ENCODE measurements around the gene SLC39A11.
"Not testable (repeated sequence)": the region's sequence is repeated elsewhere in the genome, so short reads cannot be mapped to it uniquely, and the experiment has no call there.

SLC39A11 gene

DNA sequence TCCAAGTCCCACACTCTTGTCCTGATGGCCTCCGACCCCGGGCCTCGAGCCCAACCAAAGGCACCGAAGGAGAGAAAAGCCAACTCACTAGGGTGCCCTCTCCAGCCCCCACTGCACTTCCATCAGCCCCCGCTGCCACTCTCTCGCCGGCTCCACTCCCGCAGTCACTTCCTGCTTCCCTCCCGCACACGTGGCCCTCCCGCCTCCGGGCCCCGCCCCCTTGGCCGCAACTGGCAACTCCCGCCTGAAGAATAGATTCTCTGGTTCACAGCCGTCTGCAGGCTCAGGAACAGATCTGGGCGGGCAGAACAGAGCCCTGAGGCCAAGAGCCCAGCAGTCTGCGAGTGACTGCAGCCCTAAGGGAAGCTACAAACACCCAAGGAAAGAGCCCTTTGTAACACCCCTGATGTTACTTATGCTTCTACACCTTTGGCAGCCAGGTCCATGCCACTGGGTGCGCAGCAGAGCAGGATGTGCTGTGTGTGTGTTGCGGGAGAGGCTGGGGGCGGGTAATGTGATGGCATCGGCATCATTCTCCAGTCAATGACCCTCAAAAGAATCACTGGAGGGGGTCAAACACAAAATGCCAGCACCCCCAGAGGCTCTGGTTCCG is at the start of gene SLC39A11:
Gene SLC39A11, minus strand, starts transcription at position 166 of the 613 bp plus-strand sequence. CDS start 3,924 bp downstream, outside the sequence.
- DNase-seq (ENCODE audit: low read depth in 3 of 3) = peak; percentile 82 to 83 (median 83)

- DNase-seq (ENCODE audit: low read depth in 3 of 3) = no peak
Measured at GRCh38 chr17:73141411-73141810, 48.9 kb upstream of the SLC39A11 start.

DNA sequence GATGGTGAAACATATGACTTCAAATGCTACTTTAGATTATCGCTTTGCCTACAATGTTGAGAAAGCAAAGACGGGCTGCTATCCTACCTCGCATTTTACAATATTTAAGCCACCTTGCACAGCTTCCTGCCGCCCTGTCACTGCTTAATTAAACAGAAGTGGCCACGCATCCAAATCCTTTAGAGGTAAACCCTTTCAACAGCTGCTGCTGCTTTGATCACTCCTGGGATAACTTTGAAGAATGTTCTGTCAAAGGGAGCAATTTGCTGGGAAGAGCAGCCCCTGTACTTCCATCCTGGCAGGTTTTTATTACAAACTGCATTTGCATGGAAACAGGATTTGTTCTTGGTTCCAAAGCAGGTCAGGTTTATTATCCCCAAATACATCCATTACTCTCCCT is 48.1 kb upstream of the SLC39A11 start:
- DNase-seq (ENCODE audit: low read depth in 3 of 3) = no peak

DNA sequence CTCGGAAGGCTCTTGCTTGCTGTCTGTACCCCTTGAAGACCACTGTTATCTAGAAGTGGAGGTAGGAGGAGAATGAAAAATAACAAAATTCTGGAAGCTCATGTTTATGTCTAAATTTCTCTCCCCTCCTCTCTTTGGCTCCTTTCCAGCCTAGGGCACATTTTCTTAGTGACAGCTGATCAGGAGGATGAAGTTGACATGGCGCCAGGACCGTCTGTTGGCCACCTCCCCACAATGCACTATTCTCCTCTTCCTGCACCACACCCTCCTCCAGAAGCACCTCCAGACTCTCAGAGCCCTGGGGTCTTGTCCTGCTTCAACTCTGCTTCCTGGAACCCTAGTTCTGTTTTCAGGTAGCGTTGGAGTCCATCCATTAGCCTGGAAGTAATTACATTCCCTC is 46.8 kb upstream of the SLC39A11 start:
- no peak for DNase-seq (ENCODE audit: low read depth in 3 of 3)

DNA sequence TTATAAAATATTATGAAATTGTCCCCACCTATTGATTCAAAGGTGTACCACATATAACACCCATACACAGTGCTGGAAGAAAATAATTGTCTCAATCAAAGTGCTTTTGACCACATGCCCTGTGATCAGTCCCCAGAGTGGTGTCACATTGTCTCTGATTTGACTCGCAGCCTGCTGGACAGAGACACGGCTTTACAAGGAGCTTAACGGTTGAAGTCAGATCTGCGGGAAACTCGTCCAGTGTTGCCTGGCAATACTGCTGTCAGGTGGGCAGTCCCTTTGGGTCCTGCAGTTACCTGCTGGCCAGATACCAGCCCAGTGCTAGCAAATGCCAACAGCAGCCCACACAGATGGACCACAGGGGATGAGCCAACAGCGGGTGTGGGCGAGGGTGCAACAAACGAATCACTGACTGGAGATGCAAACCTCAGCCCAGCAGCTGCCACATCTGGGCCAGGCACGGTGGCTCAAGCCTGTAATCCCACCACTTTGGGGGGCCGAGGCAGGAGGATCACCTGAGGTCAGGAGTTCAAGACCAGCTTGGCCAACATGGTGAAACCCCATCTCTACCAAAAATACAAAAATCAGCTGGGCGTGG is 46.2 kb upstream of the SLC39A11 start:
- DNase-seq (ENCODE audit: low read depth in 3 of 3) = no peak

DNA sequence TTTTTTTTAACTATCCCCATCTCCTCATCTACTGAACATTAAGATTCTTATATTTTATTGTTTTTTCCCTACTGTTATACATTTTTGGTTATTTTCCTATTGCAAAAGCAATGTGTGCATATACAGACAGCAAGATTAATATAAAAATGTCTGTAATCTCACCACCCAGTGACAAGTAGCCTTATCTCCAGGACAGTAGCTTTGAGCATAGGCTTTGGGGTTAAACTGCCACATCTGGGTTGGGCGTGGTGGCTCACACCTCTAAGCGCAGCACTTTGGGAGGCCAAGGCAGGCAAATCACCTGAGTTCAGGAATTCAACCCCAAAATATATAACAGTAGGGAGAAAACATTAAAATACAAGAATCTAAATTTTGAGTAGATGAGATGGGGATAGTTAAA is 44.9 kb upstream of the SLC39A11 start:
- no peak for DNase-seq (ENCODE audit: low read depth in 3 of 3)

- DNase-seq (ENCODE audit: low read depth in 3 of 3) = no peak
Measured at GRCh38 chr17:73135766-73136165, 43.3 kb upstream of the SLC39A11 start.

DNA sequence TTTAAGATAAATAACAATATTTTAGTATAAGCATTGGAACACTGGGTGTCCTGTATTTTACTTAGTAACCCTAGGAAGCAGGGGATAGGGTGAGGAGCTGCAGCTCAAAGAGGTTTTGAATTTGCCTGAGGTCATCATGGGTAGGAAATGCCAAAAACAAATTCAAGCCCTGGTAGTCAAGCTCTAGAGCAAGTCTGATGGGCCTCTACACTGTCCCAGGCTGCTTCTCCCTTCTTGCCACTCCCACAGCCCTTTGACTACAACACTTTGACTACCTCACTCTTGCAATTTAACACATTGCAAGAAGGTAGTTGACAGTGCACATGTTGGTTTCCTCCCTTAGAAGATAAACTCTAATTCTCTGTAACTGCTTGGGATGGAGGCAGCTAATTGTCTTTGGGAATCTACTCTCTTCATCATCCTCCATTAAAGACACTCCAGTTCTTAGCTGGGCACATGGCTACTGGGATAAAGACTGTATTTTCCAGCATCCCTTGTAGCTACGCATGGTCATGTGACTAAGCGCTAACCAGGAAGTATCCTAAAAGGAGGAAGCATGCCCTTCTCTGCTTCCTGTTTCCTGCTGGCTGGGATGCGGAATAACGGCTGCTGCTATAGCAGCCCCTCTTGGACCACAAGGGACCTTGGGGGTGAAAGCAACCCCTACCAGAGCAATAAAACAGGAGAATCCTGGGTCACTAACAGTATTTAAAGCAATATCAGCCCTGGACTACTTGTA is 41.6 kb upstream of the SLC39A11 start:
- DNase-seq (ENCODE audit: low read depth in 3 of 3) = no peak

DNA sequence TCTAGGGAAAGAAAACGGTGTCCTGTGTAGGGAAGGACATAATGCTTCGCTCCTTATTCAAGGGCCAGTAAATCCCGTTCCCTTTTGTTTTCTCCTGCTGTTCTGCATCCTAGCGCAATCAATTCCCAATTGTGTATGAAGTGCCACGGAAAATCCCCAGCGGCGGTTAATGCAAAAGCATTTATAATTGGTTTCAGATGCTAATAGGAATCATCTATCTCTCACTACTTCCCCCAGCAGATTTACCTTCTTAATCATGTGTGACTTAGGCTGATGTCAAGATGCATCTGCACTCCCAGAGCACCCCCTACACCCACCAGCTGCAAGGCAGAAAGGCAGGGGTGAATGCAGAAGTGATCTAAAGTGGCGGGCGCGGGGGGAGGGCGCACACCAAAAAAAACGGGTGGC is 39.6 kb upstream of the SLC39A11 start:
- DNase-seq (ENCODE audit: low read depth in 3 of 3) = no peak

DNA sequence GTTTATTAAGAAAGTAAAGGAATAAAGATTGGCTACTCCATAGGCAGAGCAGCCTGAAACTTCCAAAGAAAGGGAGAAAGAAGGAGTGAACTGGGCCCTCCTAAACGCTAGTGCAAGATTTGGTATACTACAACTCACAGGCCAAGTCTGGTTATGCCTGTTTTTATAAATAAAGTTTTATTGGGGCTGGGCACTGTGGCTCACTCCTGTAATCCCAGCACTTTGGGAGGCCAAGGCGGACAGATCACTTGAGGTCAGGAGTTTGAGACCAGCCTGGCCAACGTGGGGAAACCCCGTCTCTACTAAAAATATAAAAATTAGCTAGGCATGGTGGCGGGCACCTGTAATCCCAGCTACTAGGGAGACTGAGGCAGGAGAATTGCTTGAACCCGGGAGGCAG is 39.0 kb upstream of the SLC39A11 start:
- not testable (repeated sequence) for DNase-seq (ENCODE audit: low read depth in 3 of 3)

DNA sequence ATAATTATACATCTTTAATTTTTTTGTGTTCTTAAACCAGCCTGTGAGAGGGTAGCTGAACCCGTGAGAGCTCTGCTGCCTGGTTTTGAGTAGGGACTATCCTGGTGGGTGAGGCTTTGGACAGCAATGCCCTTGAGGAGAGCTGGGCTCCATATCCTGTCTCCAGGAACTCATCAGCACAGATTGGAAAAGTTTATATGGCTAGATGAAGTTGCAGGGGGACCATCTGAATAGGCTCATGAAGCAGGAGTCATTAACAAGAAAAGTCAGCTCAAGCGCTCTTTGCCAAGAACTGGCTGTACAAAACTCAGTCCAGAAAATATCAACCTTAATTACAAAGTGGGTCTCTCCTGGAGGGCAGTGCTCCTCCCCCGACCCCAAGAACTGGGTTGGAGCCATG is 38.5 kb upstream of the SLC39A11 start:
- DNase-seq (ENCODE audit: low read depth in 3 of 3) = no peak

DNA sequence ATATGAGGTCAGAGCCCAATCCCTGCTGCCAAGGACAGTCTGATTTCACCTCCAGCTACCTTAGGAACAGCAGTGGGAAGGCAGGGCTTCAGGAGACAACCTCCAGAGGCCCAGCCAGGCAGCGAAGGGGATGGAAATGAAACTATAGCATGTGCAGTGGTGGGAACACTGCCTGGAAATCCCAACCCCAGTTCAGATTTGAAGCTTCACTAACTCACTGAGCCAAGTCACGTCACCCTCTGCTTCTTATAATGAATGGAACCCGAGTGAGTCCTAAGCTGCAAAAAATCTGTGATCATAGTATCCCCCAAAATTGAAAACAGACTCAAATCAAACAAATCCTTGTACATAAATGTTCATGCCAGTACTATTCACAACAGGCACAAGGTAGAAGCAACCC is 36.0 kb upstream of the SLC39A11 start:
- DNase-seq (ENCODE audit: low read depth in 3 of 3) = no peak

GRCh38 chr17:73126716-73127473 is 34.4 kb upstream of the SLC39A11 start:
- DNase-seq (ENCODE audit: low read depth in 3 of 3) = no peak

DNA sequence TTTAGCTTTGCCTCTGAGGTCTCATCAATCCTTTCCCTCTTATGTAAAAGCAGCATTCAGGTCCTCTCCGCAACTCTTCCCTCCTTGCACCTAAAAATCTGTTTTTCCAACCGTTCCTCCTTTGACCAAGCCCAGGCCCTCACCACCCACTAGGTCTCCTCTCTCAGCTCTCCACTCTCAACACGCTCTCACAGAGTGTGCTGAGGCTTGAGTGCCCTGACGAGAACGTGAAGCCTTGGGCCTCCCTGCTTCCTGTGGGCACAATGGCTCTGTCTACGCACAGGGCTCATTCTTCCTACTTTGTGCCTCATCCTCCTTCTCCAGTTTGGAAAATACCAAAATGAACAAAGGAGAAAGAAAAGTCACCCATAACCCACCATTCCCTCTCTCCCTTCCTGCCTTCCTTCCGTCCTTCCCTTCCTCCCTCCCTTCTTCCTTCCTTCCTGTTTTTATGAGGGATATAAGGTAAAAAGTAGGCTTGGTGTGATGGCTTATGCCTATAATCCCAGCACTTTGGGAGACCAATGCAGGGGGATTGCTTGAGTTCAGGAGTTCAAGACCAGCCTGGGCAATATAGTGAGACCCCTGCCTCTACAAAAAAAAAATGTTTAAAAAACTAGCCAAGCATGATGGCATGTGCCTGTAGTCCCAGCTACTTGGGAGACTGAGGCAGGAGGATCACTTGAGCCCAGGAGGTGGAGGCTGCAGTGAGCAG is 31.3 kb upstream of the SLC39A11 start:
- no peak for DNase-seq (ENCODE audit: low read depth in 3 of 3)

GRCh38 chr17:73122953-73123605 is 30.6 kb upstream of the SLC39A11 start:
- DNase-seq (ENCODE audit: low read depth in 3 of 3) = no peak

GRCh38 chr17:73121506-73121905 is 29.0 kb upstream of the SLC39A11 start:
- DNase-seq (ENCODE audit: low read depth in 3 of 3) = no peak

GRCh38 chr17:73119631-73120030 is 27.1 kb upstream of the SLC39A11 start:
- DNase-seq (ENCODE audit: low read depth in 3 of 3) = no peak

DNA sequence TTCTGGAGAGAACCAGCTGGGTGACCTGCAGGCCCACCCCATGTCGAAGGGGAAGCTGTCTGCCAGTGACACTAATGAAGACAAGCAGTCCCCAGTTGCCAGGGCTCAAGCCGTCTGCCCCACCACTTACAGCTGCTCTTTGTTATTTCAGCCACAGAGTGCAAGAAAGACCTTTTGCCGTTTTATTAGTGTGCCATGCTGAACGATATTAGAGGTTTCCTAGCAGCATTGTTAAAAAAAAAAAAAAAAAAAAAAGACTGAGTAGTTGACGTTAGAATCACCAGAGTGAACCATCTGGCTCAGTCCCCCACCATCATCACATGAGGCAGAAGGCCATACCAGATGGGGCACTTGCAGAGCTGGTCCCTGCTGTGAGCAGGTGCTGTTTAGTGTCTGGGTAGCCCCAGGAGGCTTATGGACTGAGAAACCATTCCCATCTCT is 26.5 kb upstream of the SLC39A11 start:
- no peak for DNase-seq (ENCODE audit: low read depth in 3 of 3)

GRCh38 chr17:73118139-73118538 is 25.7 kb upstream of the SLC39A11 start:
- DNase-seq (ENCODE audit: low read depth in 3 of 3) = no peak

DNA sequence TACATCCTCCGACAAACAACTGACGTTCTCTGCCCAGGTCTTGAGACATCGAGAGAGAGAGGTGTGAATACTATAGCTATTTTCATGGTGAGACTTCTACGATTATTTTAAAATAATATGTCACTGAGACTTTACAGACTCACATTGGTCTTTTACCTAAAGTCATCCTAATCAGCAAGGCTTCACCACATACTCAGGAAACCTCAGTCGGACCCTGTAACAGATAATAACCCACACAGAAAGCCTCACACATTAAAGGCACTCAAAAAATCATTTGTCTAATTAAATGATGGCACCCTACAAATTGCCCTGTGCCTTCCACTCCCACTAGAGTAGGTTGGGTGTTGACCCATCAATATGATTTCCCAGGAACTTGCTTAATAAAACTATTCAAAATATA is 19.8 kb upstream of the SLC39A11 start:
- no peak for DNase-seq (ENCODE audit: low read depth in 3 of 3)

- no peak for DNase-seq (ENCODE audit: low read depth in 3 of 3)
Measured at GRCh38 chr17:73111386-73111785, 18.9 kb upstream of the SLC39A11 start.
